Keratinocyte (primary cell): ENCODE results near the gene SMYD5. TPM values are rescaled to one million over a fixed set of nuclear protein-coding genes. Genes with fewer than 3 reads are reported as not detected.

Source experiments
- DNase-seq: peaks from one replicate; pipeline ENCODE4 v3.0.0-alpha.2; 2011; ENCODE audit warnings: low read depth, missing footprints, low spot score
- FAIRE-seq: peaks from 2 replicates; lab custom pipeline; 2011; peaks lifted over from hg19 to GRCh38; lab: Jason Lieb, UNC
- H2AFZ ChIP-seq: 2 replicates; pipeline ENCODE4 v1.6.0; 2012; ENCODE audit warnings: low read length, control low read depth, inconsistent platforms; ENCODE audit not compliant: control insufficient read depth
- H3K27ac ChIP-seq: 2 replicates; pipeline ENCODE4 v1.5.1; 2011; ENCODE audit warnings: low read length; ENCODE audit not compliant: control insufficient read depth, insufficient read depth
- H3K27me3 ChIP-seq: 3 replicates; pipeline ENCODE4 v1.6.0; 2011; ENCODE audit warnings: low read length; ENCODE audit not compliant: control insufficient read depth, insufficient read depth; ENCODE audit errors: extremely low read depth
- H3K36me3 ChIP-seq, 2 experiments: 2 replicates in 1 of 2; 3 replicates in 1 of 2; pipeline ENCODE4 v1.5.1; 2011; ENCODE audit warnings: low read length in 2 of 2, mild to moderate bottlenecking in 1 of 2; ENCODE audit not compliant: control insufficient read depth in 2 of 2, insufficient read depth in 2 of 2; ENCODE audit errors: extremely low read depth in 1 of 2
- H3K4me1 ChIP-seq: 3 replicates; pipeline ENCODE4 v1.5.1; 2011; ENCODE audit warnings: low read length; ENCODE audit not compliant: control insufficient read depth, insufficient read depth; ENCODE audit errors: extremely low read depth
- H3K4me2 ChIP-seq: 3 replicates; pipeline ENCODE4 v1.6.0; 2011; ENCODE audit warnings: low read depth, low read length; ENCODE audit not compliant: control insufficient read depth, insufficient read depth; ENCODE audit errors: extremely low read depth
- H3K4me3 ChIP-seq, 3 experiments: fragments of 200-600 bp in 1 of 3; sonication (generic) in 1 of 3; 2 replicates in 2 of 3; 3 replicates in 1 of 3; pipeline ENCODE4 v1.5.1; 2011 to 2016; ENCODE audit warnings: low read length in 3 of 3, mild to moderate bottlenecking in 3 of 3, control low read depth in 2 of 3, inconsistent platforms in 1 of 3, low read depth in 1 of 3, mixed read lengths in 1 of 3, mixed run types in 1 of 3, moderate library complexity in 1 of 3; ENCODE audit not compliant: control insufficient read depth in 2 of 3, insufficient read depth in 2 of 3; ENCODE audit errors: extremely low read depth in 1 of 3
- H3K79me2 ChIP-seq: 2 replicates; pipeline ENCODE4 v1.6.0; 2012; ENCODE audit warnings: low read length; ENCODE audit not compliant: control insufficient read depth, insufficient read depth
- H3K9ac ChIP-seq: 3 replicates; pipeline ENCODE4 v1.6.0; 2011; ENCODE audit warnings: low read length; ENCODE audit not compliant: control insufficient read depth, insufficient read depth; ENCODE audit errors: extremely low read depth
- H3K9me1 ChIP-seq: 3 replicates; pipeline ENCODE4 v1.6.0; 2011; ENCODE audit warnings: low read length; ENCODE audit not compliant: control insufficient read depth, insufficient read depth; ENCODE audit errors: extremely low read depth
- H3K9me3 ChIP-seq: 2 replicates; pipeline ENCODE4 v1.5.1; 2012; ENCODE audit warnings: low read depth, low read length; ENCODE audit not compliant: control insufficient read depth
- H4K20me1 ChIP-seq: 3 replicates; pipeline ENCODE4 v1.6.0; 2011; ENCODE audit warnings: low read length; ENCODE audit not compliant: control insufficient read depth, insufficient read depth; ENCODE audit errors: extremely low read depth
- EZH2 ChIP-seq: IDR thresholded peaks from one replicate; pipeline ENCODE4 v1.6.1; 2012; ENCODE audit warnings: inconsistent platforms, mild to moderate bottlenecking, low read length, moderate library complexity
- dilution Hi-C: fragments of 300-500 bp; cut with MboI; formaldehyde crosslinking; loops from one replicate; pipeline ENCODE4 v1.7.0; 2020; ENCODE audit warnings: low sequenced_read_pairs; ENCODE audit not compliant: extremely low pct_ligation_motif_present
- polyA plus RNA-seq, 5 experiments: library from polyadenylated mRNA; depleted of rRNA in 3 of 5; stranded (reverse) in 3 of 5; stranded (forward) in 1 of 5; unstranded in 1 of 5; fragments of >200 nt; gene quantifications; 1 replicate in 1 of 5; 2 replicates in 3 of 5; 3 replicates in 1 of 5; pipeline versions ENCODE4 v1.2.1 to v1.2.3, GENCODE V29; 2011 to 2012; ENCODE audit warnings: missing spikeins in 2 of 5, low read depth in 1 of 5, low replicate concordance in 1 of 5
- TF ChIP-seq, protein P1 (sequence below), 3 experiments: IDR thresholded peaks in 1 of 3; conservative IDR thresholded peaks in 1 of 3; optimal IDR thresholded peaks in 1 of 3; 2 replicates in 2 of 3; 3 replicates in 1 of 3; pipeline versions ENCODE3 to v1.5.1; 2011; ENCODE audit warnings: low read length in 3 of 3, mild to moderate bottlenecking in 3 of 3, moderate library complexity in 2 of 3, control low read depth in 1 of 3, inconsistent platforms in 1 of 3; ENCODE audit not compliant: insufficient read depth in 2 of 3; ENCODE audit errors: extremely low read depth in 1 of 3

SMYD5 gene
- polyA plus RNA-seq, 1 donor (not counting 4 experiments of a cell fraction or from before 2014, with no cell fraction given) = 18.6 TPM

DNA sequence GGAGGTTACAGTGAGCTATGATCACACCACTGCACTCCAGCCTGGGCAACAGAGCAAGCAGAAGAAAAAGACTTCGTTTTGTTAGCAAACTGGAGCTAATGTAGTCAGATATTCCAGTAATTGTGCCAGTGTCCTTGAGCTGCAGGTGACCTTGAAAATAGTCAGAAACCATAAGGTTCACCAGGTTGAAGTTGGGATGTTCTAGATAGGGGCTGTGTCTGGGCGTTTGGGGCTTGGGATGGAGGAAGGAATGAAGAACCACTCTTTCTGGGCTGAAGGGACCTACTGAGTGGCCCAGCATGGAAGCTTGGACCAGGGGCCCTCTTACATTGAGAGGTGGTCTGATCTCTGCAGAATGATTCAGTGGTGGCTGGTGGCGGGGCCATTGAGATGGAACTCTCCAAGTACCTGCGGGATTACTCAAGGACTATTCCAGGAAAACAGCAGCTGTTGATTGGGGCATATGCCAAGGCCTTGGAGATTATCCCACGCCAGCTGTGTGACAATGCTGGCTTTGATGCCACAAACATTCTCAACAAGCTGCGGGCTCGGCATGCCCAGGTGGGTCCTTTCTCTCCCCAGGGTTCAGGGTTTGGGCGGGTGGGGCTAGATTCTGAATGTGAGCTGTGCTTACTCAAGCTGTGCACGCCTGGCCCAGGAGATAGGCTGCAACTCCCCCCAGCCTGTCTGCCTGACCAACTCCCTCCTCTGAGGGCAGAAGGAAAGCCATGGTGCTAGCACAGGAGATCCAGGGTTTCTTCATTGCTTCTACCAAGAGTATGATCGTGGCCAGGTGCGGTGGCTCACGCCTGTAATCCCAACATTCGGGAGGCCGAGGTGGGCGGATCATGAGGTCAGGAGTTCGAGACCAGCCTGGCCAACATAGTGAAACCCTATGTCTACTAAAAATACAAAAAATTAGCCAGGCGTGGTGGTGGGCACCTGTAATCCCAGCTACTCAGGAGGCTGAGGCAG, 37.1 kb downstream of the SMYD5 start:
- Histone ChIP-seq H3K36me3 (peaks cover 42 to 66% of the 10 kb centered on the region in 2 experiments), H3K27me3 (no peaks in the 10 kb centered on the region), H3K9me1 (peaks cover 5% of the 10 kb centered on the region), H3K4me1 (peaks cover 26% of the 10 kb centered on the region), H3K4me2 (no peak overlapping the region), H3K27ac (no peak overlapping the region), H3K9ac (no peak overlapping the region), H3K79me2 (peaks cover 7% of the 10 kb centered on the region), H3K4me3 (no peak overlapping the region), H3K9me3 (no peaks in the 10 kb centered on the region), H4K20me1 (peaks cover 16% of the 10 kb centered on the region), H2AFZ (no peak overlapping the region)
- TF ChIP-seq, protein P1, sequence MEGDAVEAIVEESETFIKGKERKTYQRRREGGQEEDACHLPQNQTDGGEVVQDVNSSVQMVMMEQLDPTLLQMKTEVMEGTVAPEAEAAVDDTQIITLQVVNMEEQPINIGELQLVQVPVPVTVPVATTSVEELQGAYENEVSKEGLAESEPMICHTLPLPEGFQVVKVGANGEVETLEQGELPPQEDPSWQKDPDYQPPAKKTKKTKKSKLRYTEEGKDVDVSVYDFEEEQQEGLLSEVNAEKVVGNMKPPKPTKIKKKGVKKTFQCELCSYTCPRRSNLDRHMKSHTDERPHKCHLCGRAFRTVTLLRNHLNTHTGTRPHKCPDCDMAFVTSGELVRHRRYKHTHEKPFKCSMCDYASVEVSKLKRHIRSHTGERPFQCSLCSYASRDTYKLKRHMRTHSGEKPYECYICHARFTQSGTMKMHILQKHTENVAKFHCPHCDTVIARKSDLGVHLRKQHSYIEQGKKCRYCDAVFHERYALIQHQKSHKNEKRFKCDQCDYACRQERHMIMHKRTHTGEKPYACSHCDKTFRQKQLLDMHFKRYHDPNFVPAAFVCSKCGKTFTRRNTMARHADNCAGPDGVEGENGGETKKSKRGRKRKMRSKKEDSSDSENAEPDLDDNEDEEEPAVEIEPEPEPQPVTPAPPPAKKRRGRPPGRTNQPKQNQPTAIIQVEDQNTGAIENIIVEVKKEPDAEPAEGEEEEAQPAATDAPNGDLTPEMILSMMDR (optimal IDR thresholded peaks at IDR 0.05 in 1 of 3, IDR thresholded peaks at IDR 0.05 in 1 of 3, conservative IDR thresholded peaks at IDR 0.05 in 1 of 3; ENCODE audit: extremely low read depth in 1 of 3, insufficient read depth in 2 of 3, low read length in 3 of 3) = no peak
- TF ChIP-seq EZH2 = no peak
- dilution Hi-C loops = no loop called here
- DNase-seq (no peak), FAIRE-seq (no peak)

DNA sequence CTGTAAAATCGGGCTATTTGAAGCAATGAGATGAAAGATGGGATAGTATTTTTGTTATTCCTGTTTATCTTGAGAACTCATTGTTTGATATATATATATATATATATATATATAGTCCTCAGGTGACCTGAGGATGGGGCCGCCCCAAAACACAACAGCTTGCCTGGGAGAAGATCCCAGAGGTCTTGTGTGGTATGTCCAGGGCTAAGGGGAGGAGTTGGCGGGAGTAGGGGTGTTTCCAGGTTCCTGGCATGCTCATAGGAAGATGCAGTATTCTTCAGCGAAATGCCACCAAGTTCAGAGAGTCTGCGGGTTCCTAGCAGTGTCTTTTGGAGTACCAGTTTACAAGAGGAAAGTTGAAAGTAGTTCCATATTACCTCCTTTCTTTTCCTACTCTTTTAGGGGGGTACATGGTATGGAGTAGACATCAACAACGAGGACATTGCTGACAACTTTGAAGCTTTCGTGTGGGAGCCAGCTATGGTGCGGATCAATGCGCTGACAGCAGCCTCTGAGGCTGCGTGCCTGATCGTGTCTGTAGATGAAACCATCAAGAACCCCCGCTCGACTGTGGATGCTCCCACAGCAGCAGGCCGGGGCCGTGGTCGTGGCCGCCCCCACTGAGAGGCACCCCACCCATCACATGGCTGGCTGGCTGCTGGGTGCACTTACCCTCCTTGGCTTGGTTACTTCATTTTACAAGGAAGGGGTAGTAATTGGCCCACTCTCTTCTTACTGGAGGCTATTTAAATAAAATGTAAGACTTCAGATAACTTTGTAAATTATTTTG, 38.4 kb downstream of the SMYD5 start:
- Histone ChIP-seq H3K4me2 (no peak overlapping the region), H3K79me2 (no peaks in the 10 kb centered on the region), H3K9me1 (peaks cover 5% of the 10 kb centered on the region), H4K20me1 (peaks cover 7% of the 10 kb centered on the region), H3K27ac (no peak overlapping the region), H3K36me3 (peaks cover 34 to 57% of the 10 kb centered on the region in 2 experiments), H3K9me3 (no peaks in the 10 kb centered on the region), H3K27me3 (no peaks in the 10 kb centered on the region), H2AFZ (no peak overlapping the region), H3K4me3 (no peak overlapping the region), H3K9ac (no peak overlapping the region), H3K4me1 (peaks cover 26% of the 10 kb centered on the region)
- dilution Hi-C loops = no loop called here
- no peak for TF ChIP-seq EZH2
- TF ChIP-seq, protein P1 (optimal IDR thresholded peaks at IDR 0.05 in 1 of 3, IDR thresholded peaks at IDR 0.05 in 1 of 3, conservative IDR thresholded peaks at IDR 0.05 in 1 of 3; ENCODE audit: extremely low read depth in 1 of 3, insufficient read depth in 2 of 3, low read length in 3 of 3) = no peak
- no peak for FAIRE-seq
- no peak for DNase-seq
